Chondrocyte (in vitro differentiated cells): ENCODE measurements around the gene EFCAB14. TPM values are rescaled to one million over a fixed set of nuclear protein-coding genes. Genes with fewer than 3 reads are reported as not detected.
"Not testable (repeated sequence)": the region's sequence is repeated elsewhere in the genome, so short reads cannot be mapped to it uniquely, and the experiment has no call there.

ENCODE experiments used
- DNase-seq: peaks from one replicate; pipeline ENCODE4 v3.0.0; 2021; ENCODE audit warnings: mixed read lengths, low spot score
- H3K27ac Mint-ChIP-seq: one replicate; pipeline ENCODE4 v1.8.0; 2021; ENCODE audit warnings: mild to moderate bottlenecking, moderate library complexity, mixed read lengths; ENCODE audit not compliant: unreplicated experiment
- H3K27me3 Mint-ChIP-seq: 2 replicates; pipeline ENCODE4 v1.8.0; 2021; ENCODE audit warnings: low read depth, mixed read lengths
- H3K36me3 Mint-ChIP-seq: 2 replicates; pipeline ENCODE4 v1.8.0; 2021; ENCODE audit warnings: low read depth, mixed read lengths
- H3K4me1 Mint-ChIP-seq: 2 replicates; pipeline ENCODE4 v1.8.0; 2021; ENCODE audit warnings: low read depth, mild to moderate bottlenecking, mixed read lengths
- H3K4me3 Mint-ChIP-seq: one replicate; pipeline ENCODE4 v1.8.0; 2021; ENCODE audit warnings: mild to moderate bottlenecking, moderate library complexity, mixed read lengths; ENCODE audit not compliant: unreplicated experiment
- H3K9me3 Mint-ChIP-seq: 2 replicates; pipeline ENCODE4 v1.8.0; 2021; ENCODE audit warnings: low read depth, mixed read lengths
- total RNA-seq: library from RNA; stranded (reverse); gene quantifications from 3 replicates; pipeline ENCODE4 v1.2.1, GENCODE V29; 2021
- TF ChIP-seq, protein P1 (sequence below): fragments of 200-600 bp; sonication (generic); IDR thresholded peaks from 2 replicates; pipeline ENCODE4 v1.5.0; 2021; ENCODE audit warnings: antibody characterized with exemption, mild to moderate bottlenecking, moderate library complexity

The EFCAB14 gene
- total RNA-seq, 1 donor from 2014 or later = 52.2 TPM

DNA sequence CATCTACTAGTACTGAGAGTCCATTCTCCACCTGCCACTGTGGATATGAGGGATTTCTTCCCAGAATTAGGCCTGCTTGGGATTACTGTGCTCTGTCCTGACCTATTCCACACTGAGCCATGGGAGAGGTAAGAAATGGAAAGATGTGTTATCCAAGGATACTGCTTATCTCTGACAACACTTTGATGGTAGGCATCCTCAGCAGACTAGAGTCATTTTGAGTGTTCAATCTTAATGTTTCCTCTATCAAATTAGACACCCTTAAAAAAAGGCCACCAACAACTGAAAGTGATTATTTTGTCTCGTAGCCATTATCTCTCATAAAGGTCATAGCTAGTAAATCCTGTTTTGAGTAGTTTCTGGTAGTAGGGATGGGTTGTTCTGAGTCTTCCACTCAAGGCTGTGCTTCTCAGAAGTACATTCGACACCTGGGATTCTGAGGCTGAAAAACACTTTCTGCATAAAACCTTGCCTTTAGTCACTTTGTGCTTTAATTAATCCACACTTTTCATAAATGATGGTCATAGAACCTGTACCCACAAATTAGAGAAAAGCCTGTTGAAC, 59.5 kb downstream of the EFCAB14 start:
- peaks cover 21% of the 10 kb centered on the region for H3K36me3 Mint-ChIP-seq

DNA sequence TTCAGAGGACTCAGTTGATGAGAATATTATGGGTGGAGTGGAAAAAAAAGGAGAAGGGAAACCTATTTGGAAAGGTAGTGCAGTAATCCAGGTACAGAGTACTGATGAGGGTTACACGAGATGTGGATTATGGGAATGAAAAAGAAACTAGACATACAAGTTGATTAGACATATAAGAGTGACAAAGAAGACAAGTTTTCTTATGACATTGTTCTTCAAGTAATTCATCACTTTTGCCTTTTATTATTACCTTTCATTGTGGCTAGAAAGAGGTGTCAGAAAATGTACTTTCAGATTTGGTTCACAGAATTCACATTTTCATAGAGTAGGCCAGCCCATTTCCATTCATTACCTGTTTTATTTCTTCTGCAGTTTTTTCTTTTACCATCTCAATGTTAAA, 61.1 kb downstream of the EFCAB14 start:
- no peak for DNase-seq
- Mint-ChIP-seq H3K36me3 (peaks cover 19% of the 10 kb centered on the region), H3K27me3 (no peaks in the 10 kb centered on the region), H3K9me3 (peaks cover 6% of the 10 kb centered on the region), H3K4me1 (peaks cover 4% of the 10 kb centered on the region), H3K4me3 (no peak overlapping the region), H3K27ac (no peak overlapping the region)
- TF ChIP-seq, protein P1, sequence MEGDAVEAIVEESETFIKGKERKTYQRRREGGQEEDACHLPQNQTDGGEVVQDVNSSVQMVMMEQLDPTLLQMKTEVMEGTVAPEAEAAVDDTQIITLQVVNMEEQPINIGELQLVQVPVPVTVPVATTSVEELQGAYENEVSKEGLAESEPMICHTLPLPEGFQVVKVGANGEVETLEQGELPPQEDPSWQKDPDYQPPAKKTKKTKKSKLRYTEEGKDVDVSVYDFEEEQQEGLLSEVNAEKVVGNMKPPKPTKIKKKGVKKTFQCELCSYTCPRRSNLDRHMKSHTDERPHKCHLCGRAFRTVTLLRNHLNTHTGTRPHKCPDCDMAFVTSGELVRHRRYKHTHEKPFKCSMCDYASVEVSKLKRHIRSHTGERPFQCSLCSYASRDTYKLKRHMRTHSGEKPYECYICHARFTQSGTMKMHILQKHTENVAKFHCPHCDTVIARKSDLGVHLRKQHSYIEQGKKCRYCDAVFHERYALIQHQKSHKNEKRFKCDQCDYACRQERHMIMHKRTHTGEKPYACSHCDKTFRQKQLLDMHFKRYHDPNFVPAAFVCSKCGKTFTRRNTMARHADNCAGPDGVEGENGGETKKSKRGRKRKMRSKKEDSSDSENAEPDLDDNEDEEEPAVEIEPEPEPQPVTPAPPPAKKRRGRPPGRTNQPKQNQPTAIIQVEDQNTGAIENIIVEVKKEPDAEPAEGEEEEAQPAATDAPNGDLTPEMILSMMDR = no peak

More for the DNA sequence above, 59.5 kb downstream of the EFCAB14 start:
- no peak overlapping the region for H3K4me3 Mint-ChIP-seq
- peaks cover 6% of the 10 kb centered on the region for H3K9me3 Mint-ChIP-seq
- H3K27ac Mint-ChIP-seq = no peak overlapping the region
- no peak for DNase-seq
- TF ChIP-seq, protein P1 = no peak
- no peaks in the 10 kb centered on the region for H3K27me3 Mint-ChIP-seq
- H3K4me1 Mint-ChIP-seq = no peaks in the 10 kb centered on the region

DNA sequence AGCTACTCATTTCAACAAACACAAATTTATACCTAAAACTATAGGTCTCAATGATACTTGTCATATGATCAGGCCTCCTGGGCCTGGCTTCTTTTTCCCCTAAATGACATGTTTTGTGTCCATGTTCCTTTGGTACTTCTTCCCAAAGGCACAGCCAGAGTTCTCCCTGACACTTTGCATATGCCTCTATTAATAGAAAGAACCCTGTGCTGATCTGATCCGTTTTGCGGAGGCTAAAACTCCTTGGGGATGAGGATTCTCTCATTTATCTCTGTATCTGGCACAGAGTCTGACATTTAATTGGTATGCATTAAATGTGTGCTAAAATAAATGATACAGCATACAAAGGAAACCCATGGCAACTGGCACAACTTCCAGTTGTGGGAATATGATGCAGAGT, 62.3 kb downstream of the EFCAB14 start:
- Mint-ChIP-seq H3K27me3 (no peaks in the 10 kb centered on the region), H3K36me3 (peaks cover 27% of the 10 kb centered on the region), H3K27ac (no peak overlapping the region), H3K4me1 (peaks cover 4% of the 10 kb centered on the region), H3K9me3 (peaks cover 6% of the 10 kb centered on the region), H3K4me3 (no peak overlapping the region)
- TF ChIP-seq, protein P1 = no peak
- no peak for DNase-seq

DNA sequence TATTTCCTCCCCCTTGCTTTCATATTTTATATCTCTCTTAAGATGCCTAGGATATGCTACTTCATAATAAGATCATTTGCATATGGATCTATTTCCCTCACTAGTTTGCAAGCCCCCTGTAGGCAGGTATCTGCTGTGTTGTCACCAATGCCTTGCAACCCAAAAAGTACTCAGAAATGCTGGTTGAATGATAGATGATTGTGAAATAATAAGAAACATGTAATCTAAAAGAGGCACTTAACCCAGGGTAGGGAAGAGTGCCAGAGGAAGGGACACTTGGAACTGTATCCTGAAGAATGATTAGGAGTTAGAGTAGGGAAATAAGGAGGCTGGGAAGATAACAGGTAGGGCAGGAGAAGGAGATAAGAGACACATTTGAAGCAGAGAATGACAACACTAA, 63.1 kb downstream of the EFCAB14 start:
- H3K4me1 Mint-ChIP-seq = peaks cover 4% of the 10 kb centered on the region
- H3K27ac Mint-ChIP-seq = no peak overlapping the region
- TF ChIP-seq, protein P1 = no peak
- no peak overlapping the region for H3K4me3 Mint-ChIP-seq
- peaks cover 6% of the 10 kb centered on the region for H3K9me3 Mint-ChIP-seq
- peaks cover 27% of the 10 kb centered on the region for H3K36me3 Mint-ChIP-seq
- no peaks in the 10 kb centered on the region for H3K27me3 Mint-ChIP-seq
- no peak for DNase-seq

DNA sequence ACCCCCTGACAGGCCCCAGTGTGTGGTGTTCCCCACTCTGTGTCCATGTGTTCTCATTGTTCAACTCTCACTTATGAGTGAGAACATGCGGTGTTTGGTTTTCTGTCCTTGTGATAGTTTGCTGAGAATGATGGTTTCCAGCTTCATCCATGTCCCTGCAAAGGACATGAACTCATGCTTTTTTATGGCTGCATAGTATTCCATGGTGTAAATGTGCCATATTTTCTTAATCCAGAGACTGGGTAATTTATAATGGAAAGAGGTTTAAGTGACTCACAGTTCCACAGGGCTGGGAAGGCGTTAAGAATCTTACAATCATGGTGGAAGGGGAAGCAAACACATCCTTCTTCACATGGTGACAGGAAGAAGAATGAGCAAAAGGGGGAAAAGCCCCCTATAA, 64.2 kb downstream of the EFCAB14 start:
- Mint-ChIP-seq H3K9me3 (peaks cover 14% of the 10 kb centered on the region), H3K36me3 (peaks cover 37% of the 10 kb centered on the region)
- not testable (repeated sequence) for H3K4me1 Mint-ChIP-seq, DNase-seq, H3K4me3 Mint-ChIP-seq, H3K27me3 Mint-ChIP-seq, H3K27ac Mint-ChIP-seq

DNA sequence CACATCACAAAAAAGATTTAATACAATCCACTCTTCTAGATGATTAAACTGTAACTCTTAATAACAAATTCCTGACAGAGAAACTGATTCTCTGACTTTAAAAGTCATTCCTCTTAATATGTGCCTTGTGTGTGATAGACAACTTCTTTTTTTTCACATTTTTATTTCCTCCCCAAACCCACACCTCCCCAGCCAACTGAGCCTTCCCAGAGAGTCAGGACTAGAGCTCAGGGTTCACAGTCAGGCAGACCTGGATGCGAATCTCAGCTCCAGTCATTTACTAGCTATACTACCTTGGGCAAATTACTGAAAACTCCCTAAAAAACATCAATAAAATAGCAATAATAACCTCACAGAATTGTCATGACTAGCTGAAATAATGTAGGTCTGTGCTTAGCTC, 64.9 kb downstream of the EFCAB14 start:
- Mint-ChIP-seq H3K4me3 (no peak overlapping the region), H3K27me3 (no peaks in the 10 kb centered on the region), H3K4me1 (peaks cover 4% of the 10 kb centered on the region), H3K27ac (no peak overlapping the region), H3K36me3 (peaks cover 42% of the 10 kb centered on the region), H3K9me3 (peaks cover 18% of the 10 kb centered on the region)
- TF ChIP-seq, protein P1 = no peak
- no peak for DNase-seq
